HG02884 (cell line): ENCODE data around the gene LLGL2.
"Not testable (repeated sequence)": the region's sequence is repeated elsewhere in the genome, so short reads cannot be mapped to it uniquely, and the experiment has no call there.

Experiments
- ATAC-seq: cut with Tn5 transposase; IDR thresholded peaks from one replicate; pipeline ENCODE4 v1.9.1; 2021; ENCODE audit warnings: mild to moderate bottlenecking, moderate library complexity; ENCODE audit not compliant: unreplicated experiment

Gene LLGL2, protein sequence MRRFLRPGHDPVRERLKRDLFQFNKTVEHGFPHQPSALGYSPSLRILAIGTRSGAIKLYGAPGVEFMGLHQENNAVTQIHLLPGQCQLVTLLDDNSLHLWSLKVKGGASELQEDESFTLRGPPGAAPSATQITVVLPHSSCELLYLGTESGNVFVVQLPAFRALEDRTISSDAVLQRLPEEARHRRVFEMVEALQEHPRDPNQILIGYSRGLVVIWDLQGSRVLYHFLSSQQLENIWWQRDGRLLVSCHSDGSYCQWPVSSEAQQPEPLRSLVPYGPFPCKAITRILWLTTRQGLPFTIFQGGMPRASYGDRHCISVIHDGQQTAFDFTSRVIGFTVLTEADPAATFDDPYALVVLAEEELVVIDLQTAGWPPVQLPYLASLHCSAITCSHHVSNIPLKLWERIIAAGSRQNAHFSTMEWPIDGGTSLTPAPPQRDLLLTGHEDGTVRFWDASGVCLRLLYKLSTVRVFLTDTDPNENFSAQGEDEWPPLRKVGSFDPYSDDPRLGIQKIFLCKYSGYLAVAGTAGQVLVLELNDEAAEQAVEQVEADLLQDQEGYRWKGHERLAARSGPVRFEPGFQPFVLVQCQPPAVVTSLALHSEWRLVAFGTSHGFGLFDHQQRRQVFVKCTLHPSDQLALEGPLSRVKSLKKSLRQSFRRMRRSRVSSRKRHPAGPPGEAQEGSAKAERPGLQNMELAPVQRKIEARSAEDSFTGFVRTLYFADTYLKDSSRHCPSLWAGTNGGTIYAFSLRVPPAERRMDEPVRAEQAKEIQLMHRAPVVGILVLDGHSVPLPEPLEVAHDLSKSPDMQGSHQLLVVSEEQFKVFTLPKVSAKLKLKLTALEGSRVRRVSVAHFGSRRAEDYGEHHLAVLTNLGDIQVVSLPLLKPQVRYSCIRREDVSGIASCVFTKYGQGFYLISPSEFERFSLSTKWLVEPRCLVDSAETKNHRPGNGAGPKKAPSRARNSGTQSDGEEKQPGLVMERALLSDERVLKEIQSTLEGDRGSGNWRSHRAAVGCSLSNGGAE

DNA sequence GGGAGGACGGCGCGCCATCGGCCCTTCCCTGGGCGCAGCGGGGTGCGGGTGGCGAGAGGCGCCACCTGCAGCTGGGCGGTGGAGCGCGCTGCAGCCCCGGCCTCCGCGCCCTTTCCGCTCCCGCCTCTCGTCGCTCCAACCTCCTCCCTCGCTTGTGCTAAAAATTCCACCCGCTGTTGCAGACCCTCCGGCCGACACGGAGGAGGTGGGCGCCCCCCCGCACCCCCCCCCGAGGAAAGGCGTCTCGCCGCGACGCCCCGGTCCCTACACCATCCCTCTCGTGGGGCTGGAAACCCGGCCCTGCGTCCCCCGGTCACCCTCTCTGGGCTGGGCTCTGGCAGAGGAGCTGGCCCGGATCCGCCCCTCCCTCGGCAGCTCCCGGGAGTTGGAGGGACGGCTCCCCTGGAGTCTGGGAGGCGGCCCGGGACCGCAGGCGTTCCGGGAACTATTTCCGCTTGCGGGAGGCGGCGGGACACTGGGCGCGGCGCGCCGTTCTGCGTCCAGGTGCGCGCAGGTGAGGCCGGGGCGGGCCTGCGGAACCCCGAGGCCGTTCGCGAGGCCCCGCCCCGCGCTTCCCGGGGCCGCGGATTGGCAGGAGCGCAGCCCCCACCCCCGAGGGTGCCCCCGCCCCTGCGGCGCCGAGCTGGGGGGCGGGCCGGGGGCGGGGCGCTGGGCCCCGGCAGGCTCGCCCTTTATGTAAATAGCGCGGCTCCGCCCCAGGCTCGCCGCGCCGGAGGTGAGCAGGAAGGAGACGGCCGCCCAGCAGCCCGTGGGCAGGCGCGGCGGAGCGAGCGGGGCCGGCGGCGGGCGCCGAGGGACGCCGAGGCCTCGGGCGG lies at the start of gene LLGL2:
Gene LLGL2 (plus strand): TSS at position 728 of the 836 bp plus-strand sequence. CDS start 17,730 bp downstream, outside the sequence.
- peak; percentile 77 for ATAC-seq

DNA sequence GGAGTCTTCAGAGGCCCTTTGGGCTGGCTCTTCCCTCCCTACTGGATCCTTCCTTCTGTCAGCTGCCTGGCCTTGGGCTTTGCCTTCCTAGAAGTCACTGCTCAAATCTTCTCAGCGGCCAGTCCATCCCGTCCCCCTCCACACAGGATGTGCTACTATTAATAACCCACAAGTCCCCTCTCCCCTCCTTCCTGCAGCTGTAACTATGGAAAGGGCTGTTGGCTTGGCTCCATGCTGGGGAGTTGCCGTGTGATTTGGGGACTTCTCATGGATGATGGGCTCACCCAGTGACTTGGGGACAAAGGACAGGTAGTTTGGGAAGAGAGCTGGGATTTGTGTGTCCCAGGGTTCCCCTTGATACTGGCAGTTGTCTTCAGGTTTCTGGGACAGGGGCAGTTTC lies 49.6 kb upstream of the LLGL2 start:
- ATAC-seq, result no peak

- no peak for ATAC-seq
These were observed 49.2 kb upstream of the LLGL2 start for GRCh38 chr17:75476271-75476671.

GRCh38 chr17:75476752-75477489 lies 48.6 kb upstream of the LLGL2 start:
- no peak for ATAC-seq

- not testable (repeated sequence) for ATAC-seq
These were observed 48.0 kb upstream of the LLGL2 start for GRCh38 chr17:75477490-75477862.

GRCh38 chr17:75478508-75478907 lies 47.0 kb upstream of the LLGL2 start:
- no peak for ATAC-seq

DNA sequence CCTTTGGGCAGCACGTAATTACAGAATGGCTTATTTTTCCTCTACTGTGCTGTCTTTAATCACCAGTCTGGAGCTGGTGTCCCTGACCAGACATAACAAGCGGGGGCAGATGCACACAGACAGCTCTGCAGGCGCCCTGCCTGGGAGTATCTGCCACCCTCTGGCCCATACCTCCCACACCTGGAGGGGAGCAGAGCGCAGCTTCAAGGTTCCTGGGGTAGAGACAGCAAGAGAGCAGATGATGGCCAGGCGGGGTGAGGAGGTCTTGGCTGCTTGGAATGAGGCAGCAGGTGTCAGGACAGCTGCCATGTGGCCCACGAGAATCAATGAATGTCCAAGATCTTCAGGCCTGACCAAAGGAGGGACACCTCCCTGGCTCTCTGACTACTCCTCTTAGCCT lies 45.2 kb upstream of the LLGL2 start:
- ATAC-seq, result no peak

DNA sequence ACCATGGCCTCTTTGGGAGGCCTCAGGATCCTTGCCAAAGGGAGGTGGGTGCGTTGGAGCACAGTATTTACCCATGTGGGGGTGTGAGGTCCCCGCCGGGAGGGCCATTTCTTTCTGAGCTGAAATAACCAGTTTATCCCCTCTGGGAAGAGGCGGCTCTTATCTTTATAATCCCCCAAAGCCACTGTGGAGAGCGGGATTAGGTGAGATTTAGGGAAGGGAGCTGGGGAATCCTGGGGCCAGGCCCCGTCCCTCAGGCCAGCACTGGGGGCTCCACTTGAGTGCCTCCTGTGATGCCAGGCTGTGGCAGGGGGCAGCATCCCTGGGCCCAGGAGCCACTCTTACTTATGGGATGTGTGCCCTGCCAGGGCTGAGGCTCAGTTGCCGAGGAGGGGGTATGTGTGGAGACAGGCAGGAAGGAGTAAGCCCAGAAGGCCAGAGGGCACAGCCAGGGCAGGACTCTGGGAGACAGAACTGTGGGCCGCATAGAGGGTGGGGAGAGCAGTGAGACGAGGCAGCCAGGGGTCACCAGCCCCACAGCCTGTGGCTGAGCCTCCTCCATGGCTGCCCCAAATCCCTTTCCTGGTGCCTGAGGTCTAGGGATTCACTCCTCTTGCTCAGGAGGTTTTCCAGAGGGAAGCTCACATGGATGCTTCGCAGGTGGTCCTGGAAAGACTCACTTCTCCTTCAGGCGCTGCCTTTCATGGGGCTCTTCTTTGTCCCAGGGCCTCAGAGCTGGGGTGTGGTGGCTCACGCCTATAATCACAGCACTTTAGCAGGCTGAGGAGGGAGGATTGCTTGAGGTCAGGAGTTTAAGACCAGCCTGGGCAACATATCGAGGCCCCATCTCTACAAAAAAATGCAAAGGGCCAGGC lies 44.1 kb upstream of the LLGL2 start:
- no peak for ATAC-seq

DNA sequence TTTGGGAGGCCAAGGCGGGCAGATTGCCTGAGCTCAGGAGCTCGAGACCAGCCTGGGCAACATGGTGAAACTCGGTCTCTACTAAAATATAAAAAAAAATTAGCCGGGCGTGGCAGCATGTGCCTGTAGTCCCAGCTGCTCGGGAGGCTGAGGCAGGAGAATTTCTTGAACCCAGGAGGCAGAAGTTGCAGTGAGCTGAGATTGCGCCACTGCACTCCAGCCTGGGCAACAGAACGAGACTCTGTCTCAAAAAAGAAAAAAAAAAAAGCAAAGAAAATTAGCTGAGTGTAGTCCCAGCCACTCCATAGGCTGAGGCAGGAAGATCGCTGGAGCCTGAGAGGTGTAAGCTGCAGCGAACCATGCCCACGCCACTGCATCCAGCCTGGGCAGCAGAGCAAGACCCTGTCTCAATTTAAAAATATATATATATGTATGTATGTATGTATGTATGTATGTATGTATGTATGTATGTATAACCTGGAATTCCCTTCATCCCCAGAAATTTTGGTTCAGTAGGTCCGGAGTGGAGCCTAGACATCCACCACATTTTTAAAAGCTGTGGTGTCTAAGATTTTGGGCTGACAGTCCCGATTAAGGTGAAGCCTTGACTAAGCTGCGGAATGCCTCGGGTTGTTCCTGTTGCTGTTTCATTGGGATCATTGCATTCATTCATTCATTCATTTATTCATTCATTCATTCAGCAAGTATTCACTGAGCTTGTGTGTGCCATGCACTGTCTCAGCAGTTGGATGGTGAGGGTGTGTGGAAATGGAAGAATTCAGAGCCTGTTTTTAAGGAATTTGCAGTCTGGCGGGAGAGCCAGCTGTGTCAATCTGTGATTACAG lies 43.2 kb upstream of the LLGL2 start:
- ATAC-seq, result no peak

- ATAC-seq, result no peak
These were observed 39.8 kb upstream of the LLGL2 start for GRCh38 chr17:75485688-75486087.

DNA sequence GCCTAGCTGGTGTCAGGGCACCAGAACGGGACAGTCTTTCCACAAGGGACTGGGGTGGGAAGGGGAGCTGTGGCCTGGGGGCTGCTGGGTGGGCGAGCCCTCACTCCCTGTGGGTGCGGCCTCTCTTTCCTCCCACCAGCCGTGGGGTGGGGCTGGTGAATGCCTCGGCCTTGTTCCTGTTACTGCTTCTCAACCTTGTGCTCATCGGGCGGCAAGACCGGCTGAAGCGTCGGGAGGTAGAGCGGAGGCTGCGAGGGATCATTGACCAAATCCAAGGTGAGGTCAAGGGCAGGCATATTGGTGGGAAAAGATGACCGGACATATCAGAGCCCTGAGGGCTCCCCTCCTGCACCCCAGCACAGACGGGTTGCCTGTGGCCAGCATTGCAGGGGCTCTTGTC lies 39.3 kb upstream of the LLGL2 start:
- ATAC-seq, result no peak

- ATAC-seq, result no peak
These were observed 38.5 kb upstream of the LLGL2 start for GRCh38 chr17:75486951-75487350.

- no peak for ATAC-seq
These were observed 38.0 kb upstream of the LLGL2 start for GRCh38 chr17:75487351-75488070.

DNA sequence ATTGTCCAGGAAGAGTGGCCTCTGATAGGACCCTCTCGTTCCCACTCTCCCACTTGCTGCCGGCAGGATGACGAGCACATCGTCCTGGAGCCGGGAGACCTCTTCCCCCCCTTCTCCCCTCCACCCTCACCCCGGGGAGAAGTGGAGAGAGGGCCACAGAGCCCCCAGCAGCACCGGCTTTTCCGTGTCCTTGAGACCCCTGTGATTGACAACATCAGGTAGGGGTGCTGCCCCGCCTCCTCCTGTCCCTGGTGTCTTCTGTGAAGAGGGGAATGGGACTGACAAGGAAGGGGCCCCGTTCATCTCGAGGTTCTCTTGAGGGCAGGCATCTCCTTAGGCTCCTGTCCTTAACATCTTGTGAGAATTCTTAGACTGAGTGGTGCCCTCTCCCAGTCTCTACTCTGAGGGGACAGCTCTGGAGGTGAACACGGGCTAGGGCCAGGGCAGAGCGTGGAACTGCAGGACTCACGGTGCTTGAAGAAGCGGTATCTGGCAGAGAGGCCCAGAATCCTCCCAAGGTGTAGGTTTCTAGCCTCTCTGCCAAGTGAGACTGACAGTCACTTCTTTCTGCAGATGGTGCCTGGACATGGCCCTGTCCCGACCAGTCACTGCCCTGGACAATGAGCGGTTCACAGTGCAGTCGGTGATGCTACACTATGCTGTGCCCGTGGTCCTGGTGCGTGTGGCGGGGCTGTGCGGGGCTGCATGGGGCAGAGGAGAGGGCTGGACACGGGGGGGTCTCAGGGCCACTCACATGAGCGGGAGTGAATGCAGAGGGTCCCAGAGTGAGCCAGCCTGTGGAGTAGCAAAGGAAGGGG lies 36.6 kb upstream of the LLGL2 start:
- ATAC-seq, result no peak

DNA sequence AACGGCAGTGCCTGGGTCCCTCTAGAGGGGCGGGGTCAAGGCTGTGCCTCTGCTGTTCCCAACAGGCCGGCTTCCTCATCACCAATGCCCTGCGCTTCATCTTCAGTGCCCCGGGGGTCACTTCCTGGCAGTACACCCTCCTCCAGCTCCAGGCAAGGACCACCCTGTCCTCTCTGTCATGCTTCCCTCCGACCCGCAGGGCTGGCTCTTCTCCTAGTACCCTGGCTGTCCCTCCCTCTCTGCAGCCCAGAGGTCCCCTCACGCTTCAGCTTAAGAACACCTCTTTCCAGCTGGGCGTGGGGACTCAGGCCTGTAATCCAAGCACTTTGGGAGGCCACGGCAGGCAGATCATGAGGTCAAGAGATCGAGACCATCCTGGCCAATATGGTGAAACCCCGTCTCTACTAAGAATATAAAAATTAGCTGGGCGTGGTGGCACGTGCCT lies 36.0 kb upstream of the LLGL2 start:
- no peak for ATAC-seq

- no peak for ATAC-seq
These were observed 35.2 kb upstream of the LLGL2 start for GRCh38 chr17:75490173-75490743.
